AG04450 (cell line): ENCODE measurements around the gene MTA2. TPM values are rescaled to one million over a fixed set of nuclear protein-coding genes. Genes with fewer than 3 reads are reported as not detected.
"Not testable (repeated sequence)": the region's sequence is repeated elsewhere in the genome, so short reads cannot be mapped to it uniquely, and the experiment has no call there.

Experiments
- CTCF ChIA-PET: fragments of 300-600, 350-600 bp; formaldehyde crosslinking; extraction: SDS; loops from one replicate; lab custom pipeline; 2022; ENCODE audit warnings: antibody characterized with exemption, inconsistent platforms; lab: Charles Lee
- POLR2A ChIA-PET: fragments of 350-600 bp; formaldehyde crosslinking; extraction: SDS; loops from one replicate; lab custom pipeline; 2021; ENCODE audit warnings: antibody characterized with exemption, inconsistent platforms; lab: Yijun Ruan, JAX
- DNase-seq: peaks from one replicate; pipeline ENCODE4 v3.0.0-alpha.2; 2011; ENCODE audit warnings: low read depth, low spot score
- H3K27ac ChIP-seq: one replicate; pipeline ENCODE4 v1.5.1; 2012; ENCODE audit warnings: low read depth, low read length, control low read depth
- H3K27me3 ChIP-seq: one replicate; pipeline ENCODE4 v1.6.0; 2012; ENCODE audit warnings: low read length; ENCODE audit not compliant: control insufficient read depth, insufficient read depth
- H3K4me3 ChIP-seq: 2 replicates; pipeline ENCODE4 v1.5.1; 2011; ENCODE audit warnings: mild to moderate bottlenecking, low read depth, low read length, control low read depth
- H3K9me3 ChIP-seq: 2 replicates; pipeline ENCODE4 v1.5.1; 2012; ENCODE audit warnings: low read length; ENCODE audit not compliant: control insufficient read depth, insufficient read depth
- polyA plus RNA-seq: library from polyadenylated mRNA; depleted of rRNA; stranded (reverse); fragments of >200 nt; gene quantifications from 2 replicates; pipeline ENCODE4 v1.2.3, GENCODE V29; 2011
- TF ChIP-seq, protein P1 (sequence below): IDR thresholded peaks from 2 replicates; pipeline ENCODE4 v1.5.1; 2011; ENCODE audit warnings: low read depth, low read length, control low read depth, inconsistent platforms

MTA2 gene
- polyA plus RNA-seq, 1 experiment: 22.9 TPM

DNA sequence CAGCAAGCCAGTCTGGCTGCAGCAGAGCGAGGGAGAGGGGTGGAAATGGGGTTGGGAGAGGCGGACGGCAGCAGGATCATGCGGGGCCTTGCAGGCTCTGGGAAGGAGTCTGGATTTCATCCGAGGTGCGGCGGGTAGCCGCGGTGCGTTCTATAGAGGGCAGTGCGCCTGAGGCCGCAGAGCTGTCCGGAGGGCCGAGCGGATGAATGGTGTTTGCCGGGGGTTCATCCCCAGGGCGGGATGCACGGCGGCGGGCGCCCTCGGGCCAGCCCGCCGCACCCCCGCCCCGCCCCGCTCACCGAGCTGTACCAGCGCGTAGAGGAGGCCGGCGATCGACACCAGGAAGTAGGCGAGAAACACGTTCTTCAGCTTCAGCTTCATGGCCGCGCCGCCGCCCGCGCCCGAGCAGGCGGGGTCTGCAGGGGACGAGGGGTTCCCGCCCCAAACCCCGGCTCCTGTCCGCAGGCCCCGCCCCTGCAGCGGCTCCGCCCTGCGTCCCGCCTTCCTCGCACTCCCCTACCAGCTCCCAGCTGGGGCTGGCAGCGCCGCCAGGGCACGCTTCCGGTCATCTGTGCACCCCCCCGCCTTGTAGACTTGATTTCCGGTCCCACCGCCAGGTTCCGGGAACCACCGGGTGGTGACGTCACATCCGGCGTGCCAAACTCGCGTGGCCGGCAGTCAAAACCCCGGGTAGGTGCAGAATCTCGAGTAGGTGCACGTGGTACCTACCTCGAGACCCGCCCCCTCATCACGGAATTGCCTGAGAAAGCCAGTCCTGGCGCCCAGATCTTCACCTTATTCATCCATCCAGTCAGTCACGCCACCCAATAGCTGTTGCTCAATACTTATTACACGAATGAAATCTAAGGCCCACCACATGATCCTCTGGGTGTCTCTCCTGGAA, 20.2 kb upstream of the MTA2 start, which contains the start of gene B3GAT3:
TSS of gene B3GAT3 (minus strand) at position 420 of the 904 bp plus-strand sequence. CDS start at position 381, 39 bp downstream.
- ChIA-PET CTCF (interaction anchor here (0.6 to 1.8 kb wide), 7 partner anchors 10 to 227 kb away, joined by 3 to 8 read pairs (median 6); no protein-coding TSS in a partner anchor), POLR2A (interaction anchor here (0.6 to 2.9 kb wide), 22 partner anchors 9 to 227 kb away, joined by 3 to 23 read pairs (median 5); partner anchors contain the start of genes AHNAK, C11orf98, CSKMT and EEF1G)
- DNase-seq: peak; percentile 96
- TF ChIP-seq, protein P1, sequence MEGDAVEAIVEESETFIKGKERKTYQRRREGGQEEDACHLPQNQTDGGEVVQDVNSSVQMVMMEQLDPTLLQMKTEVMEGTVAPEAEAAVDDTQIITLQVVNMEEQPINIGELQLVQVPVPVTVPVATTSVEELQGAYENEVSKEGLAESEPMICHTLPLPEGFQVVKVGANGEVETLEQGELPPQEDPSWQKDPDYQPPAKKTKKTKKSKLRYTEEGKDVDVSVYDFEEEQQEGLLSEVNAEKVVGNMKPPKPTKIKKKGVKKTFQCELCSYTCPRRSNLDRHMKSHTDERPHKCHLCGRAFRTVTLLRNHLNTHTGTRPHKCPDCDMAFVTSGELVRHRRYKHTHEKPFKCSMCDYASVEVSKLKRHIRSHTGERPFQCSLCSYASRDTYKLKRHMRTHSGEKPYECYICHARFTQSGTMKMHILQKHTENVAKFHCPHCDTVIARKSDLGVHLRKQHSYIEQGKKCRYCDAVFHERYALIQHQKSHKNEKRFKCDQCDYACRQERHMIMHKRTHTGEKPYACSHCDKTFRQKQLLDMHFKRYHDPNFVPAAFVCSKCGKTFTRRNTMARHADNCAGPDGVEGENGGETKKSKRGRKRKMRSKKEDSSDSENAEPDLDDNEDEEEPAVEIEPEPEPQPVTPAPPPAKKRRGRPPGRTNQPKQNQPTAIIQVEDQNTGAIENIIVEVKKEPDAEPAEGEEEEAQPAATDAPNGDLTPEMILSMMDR: peak; percentile 13; the same call in 1 of the 2 replicates
- Histone ChIP-seq H3K4me3 (peak within 1 kb of the TSS; percentile 86), H3K27ac (peak within 1 kb of the TSS; percentile 97), H3K9me3 (no peaks in the 10 kb centered on the region), H3K27me3 (no peaks in the 10 kb centered on the region)

GRCh38 chr11:62621027-62621566, 19.4 kb upstream of the MTA2 start:
- CTCF ChIA-PET: interaction anchor here (1.1 to 1.8 kb wide), 5 partner anchors 9 to 226 kb away, joined by 5 to 8 read pairs (median 6); no protein-coding TSS in a partner anchor

DNA sequence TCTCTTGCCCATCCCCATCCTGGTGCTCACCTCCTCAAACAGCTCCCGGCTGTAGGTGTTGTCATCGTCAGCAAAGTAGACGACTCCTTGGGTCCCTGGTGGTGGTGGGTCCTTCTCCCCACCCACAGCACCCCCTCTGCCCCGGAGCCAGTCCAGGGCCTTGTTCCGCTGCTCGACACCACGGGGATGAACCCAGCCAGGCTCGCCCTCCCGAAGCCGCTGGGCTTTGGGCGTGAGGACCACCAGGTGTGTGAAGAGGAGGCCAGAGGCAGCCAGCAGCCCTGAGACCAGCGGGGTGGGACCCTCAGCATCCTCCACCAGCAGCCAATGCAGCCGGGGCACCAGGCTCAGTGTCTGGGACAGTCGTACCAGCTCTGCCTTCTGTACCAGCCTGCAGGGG, 15.3 kb upstream of the MTA2 start:
- DNase-seq, H3K4me3 ChIP-seq, POLR2A ChIA-PET, CTCF ChIA-PET, H3K9me3 ChIP-seq, H3K27me3 ChIP-seq, H3K27ac ChIP-seq: not testable (repeated sequence)

More at GRCh38 chr11:62621027-62621566, 19.4 kb upstream of the MTA2 start:
- Histone ChIP-seq H3K9me3 (no peaks in the 10 kb centered on the region), H3K4me3 (peak overlapping the region; percentile 86), H3K27ac (peak overlapping the region; percentile 78), H3K27me3 (no peaks in the 10 kb centered on the region)
- TF ChIP-seq, protein P1: no peak
- no peak for DNase-seq
- POLR2A ChIA-PET: interaction anchor here (0.5 to 2.9 kb wide), 16 partner anchors 8 to 220 kb away, joined by 3 to 23 read pairs (median 6); partner anchors contain the start of genes C11orf98, CSKMT, EEF1G and EML3

DNA sequence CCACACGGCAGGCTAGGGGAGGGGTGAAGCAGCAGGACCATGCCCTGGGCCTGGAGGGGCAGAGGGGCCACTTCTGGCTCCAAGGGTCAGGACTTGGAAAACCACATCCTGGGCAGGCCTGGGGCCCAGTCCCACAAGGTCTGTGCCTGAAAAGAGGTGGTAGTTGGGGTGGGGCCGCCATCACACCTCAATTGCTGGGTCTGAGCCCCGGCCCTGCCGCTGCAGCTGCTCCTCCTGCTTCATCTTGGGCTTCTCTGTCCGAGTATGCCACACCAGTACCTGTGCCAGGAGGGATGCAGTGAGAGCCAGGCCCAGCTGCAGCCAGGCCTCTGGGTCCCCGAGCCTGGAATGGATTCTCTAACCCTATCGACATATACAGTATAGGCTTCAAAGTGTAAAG, 13.9 kb upstream of the MTA2 start:
- POLR2A ChIA-PET: no interaction called here
- H3K27ac ChIP-seq: no peak overlapping the region

DNA sequence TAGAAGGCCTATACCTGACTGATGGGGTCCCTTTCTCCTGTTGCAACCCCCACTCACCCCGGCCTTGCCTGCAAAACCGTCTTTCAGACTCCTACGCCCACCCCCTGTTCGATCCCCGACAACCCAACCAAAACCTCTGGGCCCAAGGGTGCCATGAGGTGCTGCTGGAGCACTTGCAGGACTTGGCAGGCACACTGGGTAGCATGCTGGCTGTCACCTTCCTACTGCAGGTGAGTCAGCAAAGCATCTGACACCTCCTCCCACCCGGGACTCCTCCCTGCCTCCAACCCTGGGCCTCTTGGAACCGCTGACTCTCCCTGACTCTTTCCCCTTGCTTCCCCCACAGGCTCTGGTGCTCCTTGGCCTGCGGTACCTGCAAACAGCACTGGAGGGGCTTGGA, 12.6 kb upstream of the MTA2 start:
- no peaks in the 10 kb centered on the region; the same call in 1 of the 2 replicates for H3K9me3 ChIP-seq
- ChIA-PET CTCF (no interaction called here), POLR2A (no interaction called here)
- TF ChIP-seq, protein P1: no peak
- H3K4me3 ChIP-seq: no peak overlapping the region
- peak overlapping the region; percentile 39 for H3K27ac ChIP-seq
- H3K27me3 ChIP-seq: no peaks in the 10 kb centered on the region
- DNase-seq: no peak

More for the DNA sequence above, 13.9 kb upstream of the MTA2 start:
- Histone ChIP-seq H3K4me3 (no peak overlapping the region), H3K9me3 (no peaks in the 10 kb centered on the region; the same call in 1 of the 2 replicates), H3K27me3 (no peaks in the 10 kb centered on the region)
- DNase-seq: no peak
- TF ChIP-seq, protein P1: no peak
- CTCF ChIA-PET: no interaction called here
